Measurements from ENCODE around the gene ZNF628.
"Not testable (repeated sequence)": the region's sequence is repeated elsewhere in the genome, so short reads cannot be mapped to it uniquely, and the experiment has no call there.

ZNF628 gene

DNA sequence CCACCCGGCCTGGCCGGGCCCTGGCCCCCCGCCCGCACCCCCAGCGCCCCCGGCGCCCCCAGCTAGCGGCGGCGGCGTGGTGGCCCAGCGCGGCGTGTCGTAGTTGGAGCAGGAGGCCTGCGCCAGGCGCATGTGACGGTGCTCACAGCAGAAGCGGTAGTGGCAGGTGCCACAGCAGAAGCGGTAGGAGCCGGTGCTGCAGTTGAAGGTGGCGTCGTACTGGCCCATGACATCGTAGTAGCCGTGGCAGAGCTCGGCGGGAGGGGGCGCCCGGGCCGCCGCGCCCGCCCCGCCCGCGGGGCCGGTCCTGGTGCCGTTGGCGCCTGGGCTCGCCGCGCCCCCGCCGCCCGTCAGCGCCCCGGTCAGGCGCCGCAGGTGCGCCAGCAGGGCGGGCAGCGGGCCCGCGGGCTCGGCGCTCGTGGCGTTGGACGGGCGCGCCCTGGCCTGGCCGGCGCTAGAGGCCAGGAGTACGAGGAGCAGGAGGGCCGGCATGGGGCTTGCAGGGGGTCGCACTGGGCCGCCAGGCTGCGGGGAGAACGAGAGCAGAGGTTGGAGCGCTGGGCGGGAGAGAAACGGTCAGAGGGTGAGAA, 34.0 kb upstream of the ZNF628 start:
- DNase-seq (ENCODE audit: low read depth) = no peak
- H3K4me3 ChIP-seq (ENCODE audit: low read depth, low read length) = no peak overlapping the region

DNA sequence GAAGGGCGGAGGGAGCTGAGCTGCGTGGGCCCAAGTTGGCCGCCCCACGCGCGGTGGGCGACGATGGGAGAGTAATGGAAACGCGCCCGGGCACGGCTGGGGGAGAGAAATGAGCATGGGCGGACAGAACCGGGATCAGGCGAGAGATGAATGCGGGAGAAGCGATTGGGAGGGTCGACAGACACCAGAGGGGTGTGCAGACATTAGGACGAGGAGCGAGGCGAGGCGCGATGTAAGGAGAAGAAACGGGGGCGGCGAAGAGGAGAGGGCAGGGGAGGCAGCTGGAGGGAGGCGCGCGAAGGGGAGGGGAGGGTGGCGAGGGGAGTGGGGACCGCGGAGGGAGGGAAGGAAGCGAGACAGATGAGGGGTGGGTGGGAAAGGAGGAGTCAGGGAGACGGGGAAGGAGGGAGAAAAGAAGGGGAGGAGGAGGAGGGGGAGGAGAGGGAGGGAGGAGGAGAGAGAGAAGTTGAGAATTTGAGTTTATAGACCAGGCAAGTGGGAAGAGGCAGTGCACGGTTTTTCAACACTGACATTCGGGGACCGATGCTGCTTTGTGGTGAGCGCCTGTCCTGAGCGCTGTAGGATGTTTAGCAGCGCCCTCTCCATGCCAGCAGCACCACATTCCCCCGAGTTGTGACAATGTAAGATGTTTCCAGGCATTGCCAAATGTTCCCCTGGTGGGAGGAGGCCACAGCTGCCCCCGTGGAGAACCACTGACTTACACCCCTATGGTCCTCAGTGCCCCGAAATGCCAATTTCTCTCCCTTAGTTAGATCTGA, 33.2 kb upstream of the ZNF628 start, which contains the start of gene SHISA7:
TSS of gene SHISA7 (minus strand) at position 256 of the 779 bp plus-strand sequence. CDS start 437 bp downstream, outside the sequence.
- TF ChIP-seq, protein P1, sequence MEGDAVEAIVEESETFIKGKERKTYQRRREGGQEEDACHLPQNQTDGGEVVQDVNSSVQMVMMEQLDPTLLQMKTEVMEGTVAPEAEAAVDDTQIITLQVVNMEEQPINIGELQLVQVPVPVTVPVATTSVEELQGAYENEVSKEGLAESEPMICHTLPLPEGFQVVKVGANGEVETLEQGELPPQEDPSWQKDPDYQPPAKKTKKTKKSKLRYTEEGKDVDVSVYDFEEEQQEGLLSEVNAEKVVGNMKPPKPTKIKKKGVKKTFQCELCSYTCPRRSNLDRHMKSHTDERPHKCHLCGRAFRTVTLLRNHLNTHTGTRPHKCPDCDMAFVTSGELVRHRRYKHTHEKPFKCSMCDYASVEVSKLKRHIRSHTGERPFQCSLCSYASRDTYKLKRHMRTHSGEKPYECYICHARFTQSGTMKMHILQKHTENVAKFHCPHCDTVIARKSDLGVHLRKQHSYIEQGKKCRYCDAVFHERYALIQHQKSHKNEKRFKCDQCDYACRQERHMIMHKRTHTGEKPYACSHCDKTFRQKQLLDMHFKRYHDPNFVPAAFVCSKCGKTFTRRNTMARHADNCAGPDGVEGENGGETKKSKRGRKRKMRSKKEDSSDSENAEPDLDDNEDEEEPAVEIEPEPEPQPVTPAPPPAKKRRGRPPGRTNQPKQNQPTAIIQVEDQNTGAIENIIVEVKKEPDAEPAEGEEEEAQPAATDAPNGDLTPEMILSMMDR (IDR thresholded peaks at IDR 0.05; ENCODE audit: low read depth, low read length, missing control alignments) = no peak
- no peak for DNase-seq (ENCODE audit: low read depth)
- no peak within 1 kb of the TSS for H3K4me3 ChIP-seq (ENCODE audit: low read depth, low read length)

More for the DNA sequence above, 34.0 kb upstream of the ZNF628 start:
- TF ChIP-seq, protein P1 (IDR thresholded peaks at IDR 0.05; ENCODE audit: low read depth, low read length, missing control alignments) = no peak

DNA sequence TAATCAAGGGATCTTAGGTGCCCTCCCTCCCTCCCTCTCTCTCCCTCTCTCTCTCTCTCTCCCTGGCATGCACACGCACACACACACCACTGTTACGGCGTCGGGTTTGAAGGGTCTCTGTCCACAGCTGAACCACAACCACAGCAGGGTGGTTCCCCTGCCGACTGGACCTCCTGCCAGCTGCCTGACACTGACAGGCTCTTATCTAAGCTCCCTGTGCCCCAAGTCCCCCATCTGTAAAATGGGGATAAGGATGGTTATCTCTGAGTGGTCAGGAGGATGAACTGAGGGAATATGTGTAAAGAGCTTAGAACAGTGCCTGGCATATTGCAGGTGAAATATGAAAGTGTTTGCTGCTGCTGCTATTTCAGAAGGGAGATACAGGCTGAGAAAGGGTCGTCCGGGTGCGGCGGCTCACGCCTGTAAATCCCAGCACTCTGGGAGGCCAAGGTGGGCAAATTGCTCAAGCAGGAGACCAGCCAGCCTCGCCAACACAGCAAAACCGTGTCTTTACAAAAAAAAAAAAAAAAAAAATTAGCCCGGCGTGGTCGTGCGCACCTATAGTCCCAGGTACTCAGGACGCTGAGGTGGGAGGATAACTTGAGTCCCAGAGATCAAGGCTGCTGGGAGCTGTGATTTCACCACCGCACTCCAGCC, 32.5 kb upstream of the ZNF628 start:
- no peak overlapping the region for H3K4me3 ChIP-seq (ENCODE audit: low read depth, low read length)
- TF ChIP-seq, protein P1 (IDR thresholded peaks at IDR 0.05; ENCODE audit: low read depth, low read length, missing control alignments) = no peak
- DNase-seq (ENCODE audit: low read depth) = no peak

DNA sequence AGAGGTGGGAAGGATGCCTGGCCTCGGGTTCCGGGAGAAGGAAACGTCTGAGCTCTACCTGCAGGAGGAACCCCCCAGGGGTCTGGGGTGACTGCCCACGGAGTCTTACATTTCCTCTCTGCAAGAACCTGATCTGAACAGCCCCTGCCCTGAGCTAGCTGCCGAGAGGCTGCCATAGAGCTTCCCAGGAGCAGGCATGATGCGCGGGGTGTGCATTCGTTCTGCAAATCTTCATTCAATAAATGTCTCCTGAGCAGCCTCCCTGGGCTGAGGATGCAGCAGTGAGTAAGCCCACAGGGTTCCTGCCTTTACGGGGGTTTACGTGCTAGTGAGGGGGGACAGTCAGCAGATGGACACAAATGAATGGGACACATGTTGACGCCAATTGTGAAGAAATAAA, 31.8 kb upstream of the ZNF628 start:
- DNase-seq (ENCODE audit: low read depth) = no peak
- TF ChIP-seq, protein P1 (IDR thresholded peaks at IDR 0.05; ENCODE audit: low read depth, low read length, missing control alignments) = no peak
- H3K4me3 ChIP-seq (ENCODE audit: low read depth, low read length) = no peak overlapping the region

DNA sequence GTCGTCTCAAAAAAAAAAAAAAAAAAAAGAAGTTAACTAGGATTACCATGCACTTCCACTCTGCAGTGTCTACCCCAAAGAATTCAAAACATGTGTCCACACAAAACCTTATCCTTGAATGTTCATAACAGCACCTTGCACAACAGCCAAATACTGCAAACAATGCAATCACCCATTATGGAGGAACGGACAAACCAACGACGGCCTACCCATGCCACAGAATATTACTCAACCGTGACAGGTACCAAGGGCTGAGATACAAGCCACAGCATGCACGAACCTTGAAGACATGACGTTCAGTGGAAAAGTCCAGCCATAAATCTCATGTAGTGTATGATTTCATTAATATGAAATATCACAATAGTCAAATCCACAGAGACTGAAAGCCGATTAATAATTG, 30.4 kb upstream of the ZNF628 start:
- TF ChIP-seq, protein P1 (IDR thresholded peaks at IDR 0.05; ENCODE audit: low read depth, low read length, missing control alignments) = no peak
- no peak overlapping the region for H3K4me3 ChIP-seq (ENCODE audit: low read depth, low read length)
- DNase-seq (ENCODE audit: low read depth) = no peak

DNA sequence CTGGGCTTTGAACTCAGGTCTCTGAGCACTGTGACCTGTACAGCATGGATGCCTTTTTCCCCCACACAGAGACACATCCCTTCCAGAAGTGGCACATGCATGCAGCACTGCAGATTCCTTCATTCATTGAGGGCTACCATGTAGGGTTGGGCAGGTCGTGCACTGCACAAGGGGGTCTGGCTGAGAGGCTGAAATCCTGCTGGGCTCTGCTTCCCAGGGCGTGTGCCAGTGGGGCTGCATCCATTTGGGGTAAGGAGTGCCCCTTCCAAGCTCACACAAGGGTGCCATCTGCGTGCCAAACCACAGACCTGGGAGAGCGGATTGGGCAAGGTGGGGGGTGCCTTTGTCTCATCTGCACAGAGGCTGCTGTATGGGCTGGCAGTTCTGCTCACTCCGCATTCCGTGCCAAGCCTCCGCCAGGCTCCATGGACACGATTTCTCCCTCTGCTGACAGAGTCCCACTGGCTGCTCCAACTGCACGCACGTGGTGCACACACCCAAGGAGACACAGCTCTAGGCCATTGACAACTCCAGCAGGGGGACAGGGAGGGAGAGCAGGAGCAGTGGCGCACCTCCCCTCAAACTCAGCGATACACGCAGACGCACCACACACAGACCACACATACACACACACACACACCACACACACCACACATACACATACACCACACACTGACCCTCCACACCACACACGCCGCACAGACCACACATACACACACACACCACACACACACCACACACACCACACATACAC, 28.8 kb upstream of the ZNF628 start:
- DNase-seq (ENCODE audit: low read depth) = no peak
- TF ChIP-seq, protein P1 (IDR thresholded peaks at IDR 0.05; ENCODE audit: low read depth, low read length, missing control alignments) = no peak
- no peak overlapping the region for H3K4me3 ChIP-seq (ENCODE audit: low read depth, low read length)

DNA sequence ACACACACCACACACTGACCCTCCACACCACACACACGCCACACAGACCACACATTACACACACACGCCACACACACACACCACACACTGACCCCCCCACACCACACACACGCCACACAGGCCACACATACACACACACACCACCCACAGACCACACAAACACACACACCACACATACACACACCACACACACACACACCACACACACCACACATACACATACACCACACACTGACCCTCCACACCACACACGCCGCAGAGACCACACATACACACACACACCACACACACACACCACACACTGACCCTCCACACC, 28.3 kb upstream of the ZNF628 start:
- H3K4me3 ChIP-seq (ENCODE audit: low read depth, low read length); DNase-seq (ENCODE audit: low read depth): not testable (repeated sequence)

Measured in GM12864 (cell line).